Ammon's horn (tissue), 1 donor: ENCODE measurements around the gene SYT15B.
"Not testable (repeated sequence)": the region's sequence is repeated elsewhere in the genome, so short reads cannot be mapped to it uniquely, and the experiment has no call there.

ENCODE experiments used
- DNase-seq: peaks from one replicate; pipeline ENCODE4 v3.0.0-alpha.2; 2016; ENCODE audit warnings: low spot score

Gene SYT15B

GRCh38 chr10:47725740-47726139, 37.7 kb downstream of the SYT15B start:
- DNase-seq: not testable (repeated sequence)

GRCh38 chr10:47725047-47725446, 38.3 kb downstream of the SYT15B start:
- DNase-seq: not testable (repeated sequence)

- DNase-seq: not testable (repeated sequence)
Measured at GRCh38 chr10:47724119-47724518, 39.3 kb downstream of the SYT15B start.

GRCh38 chr10:47723362-47723761, 40.0 kb downstream of the SYT15B start:
- not testable (repeated sequence) for DNase-seq

- not testable (repeated sequence) for DNase-seq
Measured at GRCh38 chr10:47717011-47717769, 46.2 kb downstream of the SYT15B start.
